Fibroblast of skin of left biceps (primary cell): Measurements from ENCODE around the gene IL17D.
"Not testable (repeated sequence)": the region's sequence is repeated elsewhere in the genome, so short reads cannot be mapped to it uniquely, and the experiment has no call there.

ENCODE experiments used
- DNase-seq, 2 experiments: peaks; one replicate each; pipeline ENCODE4 v3.0.0-alpha.2; 2013; ENCODE audit warnings: low read depth in 2 of 2

IL17D gene

GRCh38 chr13:20719783-20720182 is 16.3 kb downstream of the IL17D start:
- DNase-seq, result no peak

- no peak for DNase-seq
Observed at GRCh38 chr13:20720499-20720898, 17.0 kb downstream of the IL17D start.

- DNase-seq, result no peak
Observed at GRCh38 chr13:20721058-20721453, 17.6 kb downstream of the IL17D start.

- DNase-seq, result no peak
Observed at GRCh38 chr13:20721454-20722357, 18.2 kb downstream of the IL17D start.

- DNase-seq, result no peak
Observed at GRCh38 chr13:20727856-20728255, 24.4 kb downstream of the IL17D start.

GRCh38 chr13:20728579-20729311 is 25.2 kb downstream of the IL17D start:
- DNase-seq, result no peak

GRCh38 chr13:20729633-20730585 is 26.4 kb downstream of the IL17D start:
- DNase-seq, result no peak

GRCh38 chr13:20738616-20739015 is 35.1 kb downstream of the IL17D start:
- DNase-seq, result no peak

GRCh38 chr13:20740021-20740420 is 36.5 kb downstream of the IL17D start:
- no peak for DNase-seq

GRCh38 chr13:20743830-20744404 is 40.4 kb downstream of the IL17D start:
- DNase-seq, result not testable (repeated sequence)

- no peak for DNase-seq
Observed at GRCh38 chr13:20749377-20749776, 45.9 kb downstream of the IL17D start.

GRCh38 chr13:20754009-20754408 is 50.5 kb downstream of the IL17D start:
- no peak for DNase-seq

- DNase-seq, result no peak
Observed at GRCh38 chr13:20760872-20761271, 57.4 kb downstream of the IL17D start.

GRCh38 chr13:20767309-20767943 is 63.9 kb downstream of the IL17D start:
- DNase-seq, result no peak

- DNase-seq, result no peak
Observed at GRCh38 chr13:20769091-20769490, 65.6 kb downstream of the IL17D start.

- no peak for DNase-seq
Observed at GRCh38 chr13:20769834-20770233, 66.3 kb downstream of the IL17D start.
